A549 (cell line): ENCODE measurements around the gene ING2. TPM values are rescaled to one million over a fixed set of nuclear protein-coding genes. Genes with fewer than 3 reads are reported as not detected.
"Not testable (repeated sequence)": the region's sequence is repeated elsewhere in the genome, so short reads cannot be mapped to it uniquely, and the experiment has no call there.

Source experiments
- ATAC-seq, 2 experiments: fragments of 200-7000 bp in 1 of 2; fragments of >200 bp in 1 of 2; cut with Nextera tagmentation in 1 of 2; cut with Tn5 transposase in 1 of 2; 3 replicates each; pipeline versions ENCODE4 v1.8.0 to v1.9.1; 2018 to 2020; ENCODE audit warnings: mild to moderate bottlenecking in 1 of 2, moderate library complexity in 1 of 2
- CTCF ChIA-PET: fragments of 300-600 bp; sonication (Branson Sonifier 250); formaldehyde crosslinking; extraction: SDS; loops from one replicate; lab custom pipeline; 2021; ENCODE audit warnings: antibody characterized with exemption, inconsistent platforms; lab: Yijun Ruan, JAX
- POLR2A ChIA-PET: fragments of 350-600 bp; formaldehyde crosslinking; extraction: SDS; loops from one replicate; lab custom pipeline; 2021; ENCODE audit warnings: antibody characterized with exemption, inconsistent platforms; lab: Yijun Ruan, JAX
- DNase-seq, 2 experiments: peaks; one replicate each; pipeline versions ENCODE4 v3.0.0 to v3.0.0-alpha.2; 2011 to 2016; ENCODE audit warnings: low read depth in 1 of 2, low spot score in 1 of 2
- FAIRE-seq: peaks from 2 replicates; lab custom pipeline; 2011; peaks lifted over from hg19 to GRCh38; lab: Jason Lieb, UNC
- H3K27ac ChIP-seq, 2 experiments: fragments of >200 bp; sonication (Bioruptor Twin); formaldehyde crosslinking; 3 replicates each; pipeline ENCODE4 v1.5.1; 2016 to 2017
- H3K4me1 ChIP-seq: fragments of >200 bp; sonication (Bioruptor Twin); formaldehyde crosslinking; 3 replicates; pipeline ENCODE4 v1.6.1; 2016
- H3K4me2 ChIP-seq: fragments of >200 bp; sonication (Bioruptor Twin); formaldehyde crosslinking; 3 replicates; pipeline ENCODE4 v1.6.1; 2016
- H3K4me3 ChIP-seq: fragments of >200 bp; sonication (Bioruptor Twin); formaldehyde crosslinking; 3 replicates; pipeline ENCODE4 v1.5.1; 2016
- H3K9me3 ChIP-seq: fragments of >200 bp; sonication (Bioruptor Twin); formaldehyde crosslinking; 3 replicates; pipeline ENCODE4 v1.6.1; 2016
- BHLHE40 ChIP-seq: IDR thresholded peaks from 2 replicates; pipeline ENCODE4 v1.6.1; 2012; ENCODE audit warnings: low read depth, low read length, inconsistent platforms
- CBX2 ChIP-seq: fragments of 200-600 bp; sonication (generic); IDR thresholded peaks from 2 replicates; pipeline ENCODE4 v1.6.1; 2016; ENCODE audit warnings: low read depth, mild to moderate bottlenecking, borderline replicate concordance
- EHF ChIP-seq: fragments of 250-450 bp; sonication (Bioruptor Pico); IDR thresholded peaks from 2 replicates; pipeline ENCODE4 v1.5.0; 2020; ENCODE audit warnings: mild to moderate bottlenecking
- HDAC2 ChIP-seq: fragments of 200-600 bp; sonication (generic); IDR thresholded peaks from 2 replicates; pipeline ENCODE4 v1.6.1; 2016
- NPAS2 ChIP-seq: fragments of 250-450 bp; sonication (Bioruptor Pico); IDR thresholded peaks from 2 replicates; pipeline ENCODE4 v1.8.0; 2022; ENCODE audit warnings: mild to moderate bottlenecking, moderate library complexity, borderline replicate concordance
- PHF8 ChIP-seq: fragments of 200-600 bp; sonication (generic); IDR thresholded peaks from 2 replicates; pipeline ENCODE4 v1.6.1; 2016; ENCODE audit warnings: low read depth, mild to moderate bottlenecking, antibody characterized with exemption, moderate library complexity, borderline replicate concordance
- POLR2A ChIP-seq: IDR thresholded peaks from 2 replicates; pipeline ENCODE4 v1.6.1; 2012; ENCODE audit warnings: mild to moderate bottlenecking, low read length
- RFX5 ChIP-seq: fragments of 450-650 bp; IDR thresholded peaks from 2 replicates; pipeline ENCODE4 v1.7.1; 2014; ENCODE audit warnings: antibody characterized with exemption, mild to moderate bottlenecking, moderate library complexity
- ZC3H11A ChIP-seq: fragments of 450-650 bp; IDR thresholded peaks from 2 replicates; pipeline ENCODE4 v1.6.1; 2014; ENCODE audit warnings: antibody characterized with exemption, mild to moderate bottlenecking
- WGBS: methylation state at CpG from one replicate; pipeline ENCODE4 v1.1.6; 2017; ENCODE audit errors: missing lambda C conversion rate; 5-methylcytosine and 5-hydroxymethylcytosine counted together
- polyA plus RNA-seq, 4 experiments: library from polyadenylated mRNA; depleted of rRNA in 3 of 4; stranded (reverse); fragments of >200 nt; fragmentation: RNase III in 1 of 4; extraction: RNeasy Plus Mini Kit Qiagen cat#74134 plus additional on column Dnase treatment in 1 of 4; gene quantifications; 2 replicates in 3 of 4; 3 replicates in 1 of 4; pipeline ENCODE4 v1.2.3, GENCODE V29; 2011 to 2017
- TF ChIP-seq, protein P1 (sequence below): IDR thresholded peaks from 2 replicates; pipeline ENCODE4 v1.6.1; 2012
- TF ChIP-seq, protein P2 (sequence below): fragments of 450-650 bp; IDR thresholded peaks from 2 replicates; pipeline ENCODE4 v1.6.1; 2014; ENCODE audit warnings: antibody characterized with exemption
- TF ChIP-seq, protein P3 (sequence below): fragments of >200 bp; sonication (Bioruptor Twin); formaldehyde crosslinking; IDR thresholded peaks from 2 replicates; pipeline ENCODE4 v1.6.1; 2016
- TF ChIP-seq, protein P4 (sequence below): fragments of >200 bp; sonication (Bioruptor Twin); formaldehyde crosslinking; IDR thresholded peaks from 3 replicates; pipeline ENCODE4 v1.5.1; 2016
- TF ChIP-seq, protein P5 (sequence below): fragments of >200 bp; sonication (Bioruptor Twin); formaldehyde crosslinking; IDR thresholded peaks from 3 replicates; pipeline ENCODE4 v1.6.1; 2016
- TF ChIP-seq, protein P6 (sequence below): fragments of 200-600 bp; sonication (generic); IDR thresholded peaks from 2 replicates; pipeline ENCODE4 v1.6.1; 2016; ENCODE audit warnings: antibody characterized with exemption, mild to moderate bottlenecking, moderate library complexity

The ING2 gene
- polyA plus RNA-seq, 2 of the 4 experiments (the other 2 are of a cell fraction) = 14.8 to 16.9 TPM

DNA sequence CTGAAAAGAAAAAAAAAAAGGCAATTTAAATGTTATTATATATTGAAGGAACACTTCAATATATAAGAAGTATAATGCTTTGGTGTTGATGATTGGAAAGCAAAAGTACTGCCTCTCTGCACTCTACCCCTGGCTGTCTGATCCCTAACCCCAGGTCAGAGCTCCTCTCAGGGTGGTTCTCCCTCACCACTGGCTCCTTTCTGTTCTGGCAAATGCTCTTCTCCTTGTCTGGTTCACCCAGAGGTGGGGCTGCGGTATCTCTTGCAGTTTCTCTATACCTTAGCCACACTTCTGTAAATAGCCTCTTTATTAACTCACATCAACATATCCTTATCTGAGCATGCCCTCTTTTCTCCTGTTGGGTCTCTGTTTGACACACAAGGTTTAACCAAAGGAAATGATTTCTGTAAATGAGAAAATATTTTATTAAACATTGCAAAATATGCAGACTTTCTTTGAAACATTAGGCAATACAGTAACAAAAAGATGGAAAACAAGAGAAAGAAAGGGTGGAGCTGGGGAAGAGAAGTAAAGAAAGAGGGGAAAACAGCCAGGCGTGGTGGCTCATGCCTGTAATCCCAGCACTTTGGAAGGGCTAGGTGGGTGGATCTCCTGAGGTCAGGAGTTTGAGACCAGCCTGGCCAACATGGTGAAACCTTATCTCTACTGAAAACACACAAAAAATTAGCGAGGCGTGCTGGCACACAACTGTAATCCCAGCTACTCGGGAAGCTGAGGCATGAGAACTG, 45.7 kb downstream of the ING2 start:
- no peak for ATAC-seq
- no peak overlapping the region for H3K4me2 ChIP-seq
- H3K27ac ChIP-seq = no peak overlapping the region
- ChIA-PET CTCF (interaction anchor here (0.6 to 1.3 kb wide), 2 partner anchors 14 to 1578 kb away, joined by 3 read pairs; no protein-coding TSS in a partner anchor), POLR2A (interaction anchor here (0.5 kb wide), 1 partner anchor 102 kb away, joined by 4 read pairs; no protein-coding TSS in a partner anchor)
- TF ChIP-seq CBX2 (no peak), PHF8 (no peak), EHF (no peak)
- TF ChIP-seq, protein P1, sequence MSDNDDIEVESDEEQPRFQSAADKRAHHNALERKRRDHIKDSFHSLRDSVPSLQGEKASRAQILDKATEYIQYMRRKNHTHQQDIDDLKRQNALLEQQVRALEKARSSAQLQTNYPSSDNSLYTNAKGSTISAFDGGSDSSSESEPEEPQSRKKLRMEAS = no peak
- H3K9me3 ChIP-seq = no peaks in the 10 kb centered on the region
- FAIRE-seq = no peak
- WGBS = 40% methylated on average over 5 of the region's 5 CpGs
- no peaks in the 10 kb centered on the region for H3K4me1 ChIP-seq
- no peak overlapping the region for H3K4me3 ChIP-seq
- no peak for DNase-seq

DNA sequence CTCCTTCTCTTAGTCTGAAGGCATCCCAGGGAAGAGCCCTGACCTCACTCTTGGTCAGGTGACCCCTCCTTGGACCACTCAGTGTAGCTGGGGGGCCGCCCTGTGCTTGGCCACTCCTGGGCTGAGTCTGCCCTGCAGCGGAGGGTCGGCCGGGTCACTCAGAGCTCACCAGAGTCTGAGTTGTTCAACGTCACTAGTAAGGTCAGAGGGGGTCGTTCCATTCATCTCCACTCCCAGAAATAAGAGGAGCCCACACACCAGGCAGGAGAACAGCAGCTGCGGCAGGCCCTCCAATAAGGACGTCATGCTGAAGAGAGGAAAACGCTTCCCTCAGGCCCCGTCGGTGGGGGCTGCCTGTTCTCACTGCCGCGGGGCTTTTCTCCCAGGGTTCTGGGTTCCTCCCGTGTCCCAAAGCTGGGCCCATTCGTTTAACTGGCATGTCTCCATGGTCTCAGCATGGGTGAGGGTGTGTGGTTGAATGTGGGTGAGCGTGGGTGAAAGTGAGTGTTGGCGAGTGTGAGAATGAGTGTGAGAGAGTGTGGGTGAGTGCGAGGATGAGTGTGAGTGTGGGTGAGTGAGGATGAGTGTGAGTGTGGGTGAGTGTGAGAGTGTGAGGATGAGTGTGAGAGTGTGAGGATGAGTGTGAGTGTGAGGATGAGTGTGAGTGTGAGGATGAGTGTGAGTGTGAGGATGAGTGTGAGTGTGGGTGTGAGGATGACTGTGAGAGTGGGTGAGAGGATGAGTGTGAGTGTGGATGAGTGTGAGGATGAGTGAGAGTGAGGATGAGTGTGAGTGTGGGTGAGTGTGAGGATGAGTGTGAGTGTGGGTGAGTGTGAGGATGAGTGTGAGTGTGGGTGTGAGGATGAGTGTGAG, 47.7 kb downstream of the ING2 start:
- no peak overlapping the region for H3K4me2 ChIP-seq
- no peak overlapping the region for H3K4me3 ChIP-seq
- CTCF ChIA-PET = no interaction called here
- H3K4me1 ChIP-seq = no peaks in the 10 kb centered on the region
- no peaks in the 10 kb centered on the region for H3K9me3 ChIP-seq
- TF ChIP-seq ZC3H11A = no peak
- TF ChIP-seq NPAS2 (CRISPR knock-in tag) = no peak
- TF ChIP-seq, protein P2, sequence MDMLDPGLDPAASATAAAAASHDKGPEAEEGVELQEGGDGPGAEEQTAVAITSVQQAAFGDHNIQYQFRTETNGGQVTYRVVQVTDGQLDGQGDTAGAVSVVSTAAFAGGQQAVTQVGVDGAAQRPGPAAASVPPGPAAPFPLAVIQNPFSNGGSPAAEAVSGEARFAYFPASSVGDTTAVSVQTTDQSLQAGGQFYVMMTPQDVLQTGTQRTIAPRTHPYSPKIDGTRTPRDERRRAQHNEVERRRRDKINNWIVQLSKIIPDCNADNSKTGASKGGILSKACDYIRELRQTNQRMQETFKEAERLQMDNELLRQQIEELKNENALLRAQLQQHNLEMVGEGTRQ = no peak
- TF ChIP-seq, protein P3, sequence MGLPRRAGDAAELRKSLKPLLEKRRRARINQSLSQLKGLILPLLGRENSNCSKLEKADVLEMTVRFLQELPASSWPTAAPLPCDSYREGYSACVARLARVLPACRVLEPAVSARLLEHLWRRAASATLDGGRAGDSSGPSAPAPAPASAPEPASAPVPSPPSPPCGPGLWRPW = no peak
- TF ChIP-seq BHLHE40 = no peak
- TF ChIP-seq POLR2A = no peak
- TF ChIP-seq, protein P4, sequence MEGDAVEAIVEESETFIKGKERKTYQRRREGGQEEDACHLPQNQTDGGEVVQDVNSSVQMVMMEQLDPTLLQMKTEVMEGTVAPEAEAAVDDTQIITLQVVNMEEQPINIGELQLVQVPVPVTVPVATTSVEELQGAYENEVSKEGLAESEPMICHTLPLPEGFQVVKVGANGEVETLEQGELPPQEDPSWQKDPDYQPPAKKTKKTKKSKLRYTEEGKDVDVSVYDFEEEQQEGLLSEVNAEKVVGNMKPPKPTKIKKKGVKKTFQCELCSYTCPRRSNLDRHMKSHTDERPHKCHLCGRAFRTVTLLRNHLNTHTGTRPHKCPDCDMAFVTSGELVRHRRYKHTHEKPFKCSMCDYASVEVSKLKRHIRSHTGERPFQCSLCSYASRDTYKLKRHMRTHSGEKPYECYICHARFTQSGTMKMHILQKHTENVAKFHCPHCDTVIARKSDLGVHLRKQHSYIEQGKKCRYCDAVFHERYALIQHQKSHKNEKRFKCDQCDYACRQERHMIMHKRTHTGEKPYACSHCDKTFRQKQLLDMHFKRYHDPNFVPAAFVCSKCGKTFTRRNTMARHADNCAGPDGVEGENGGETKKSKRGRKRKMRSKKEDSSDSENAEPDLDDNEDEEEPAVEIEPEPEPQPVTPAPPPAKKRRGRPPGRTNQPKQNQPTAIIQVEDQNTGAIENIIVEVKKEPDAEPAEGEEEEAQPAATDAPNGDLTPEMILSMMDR = no peak
- no peak for TF ChIP-seq HDAC2
- TF ChIP-seq, protein P5, sequence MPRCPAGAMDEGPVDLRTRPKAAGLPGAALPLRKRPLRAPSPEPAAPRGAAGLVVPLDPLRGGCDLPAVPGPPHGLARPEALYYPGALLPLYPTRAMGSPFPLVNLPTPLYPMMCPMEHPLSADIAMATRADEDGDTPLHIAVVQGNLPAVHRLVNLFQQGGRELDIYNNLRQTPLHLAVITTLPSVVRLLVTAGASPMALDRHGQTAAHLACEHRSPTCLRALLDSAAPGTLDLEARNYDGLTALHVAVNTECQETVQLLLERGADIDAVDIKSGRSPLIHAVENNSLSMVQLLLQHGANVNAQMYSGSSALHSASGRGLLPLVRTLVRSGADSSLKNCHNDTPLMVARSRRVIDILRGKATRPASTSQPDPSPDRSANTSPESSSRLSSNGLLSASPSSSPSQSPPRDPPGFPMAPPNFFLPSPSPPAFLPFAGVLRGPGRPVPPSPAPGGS = no peak
- TF ChIP-seq, protein P6, sequence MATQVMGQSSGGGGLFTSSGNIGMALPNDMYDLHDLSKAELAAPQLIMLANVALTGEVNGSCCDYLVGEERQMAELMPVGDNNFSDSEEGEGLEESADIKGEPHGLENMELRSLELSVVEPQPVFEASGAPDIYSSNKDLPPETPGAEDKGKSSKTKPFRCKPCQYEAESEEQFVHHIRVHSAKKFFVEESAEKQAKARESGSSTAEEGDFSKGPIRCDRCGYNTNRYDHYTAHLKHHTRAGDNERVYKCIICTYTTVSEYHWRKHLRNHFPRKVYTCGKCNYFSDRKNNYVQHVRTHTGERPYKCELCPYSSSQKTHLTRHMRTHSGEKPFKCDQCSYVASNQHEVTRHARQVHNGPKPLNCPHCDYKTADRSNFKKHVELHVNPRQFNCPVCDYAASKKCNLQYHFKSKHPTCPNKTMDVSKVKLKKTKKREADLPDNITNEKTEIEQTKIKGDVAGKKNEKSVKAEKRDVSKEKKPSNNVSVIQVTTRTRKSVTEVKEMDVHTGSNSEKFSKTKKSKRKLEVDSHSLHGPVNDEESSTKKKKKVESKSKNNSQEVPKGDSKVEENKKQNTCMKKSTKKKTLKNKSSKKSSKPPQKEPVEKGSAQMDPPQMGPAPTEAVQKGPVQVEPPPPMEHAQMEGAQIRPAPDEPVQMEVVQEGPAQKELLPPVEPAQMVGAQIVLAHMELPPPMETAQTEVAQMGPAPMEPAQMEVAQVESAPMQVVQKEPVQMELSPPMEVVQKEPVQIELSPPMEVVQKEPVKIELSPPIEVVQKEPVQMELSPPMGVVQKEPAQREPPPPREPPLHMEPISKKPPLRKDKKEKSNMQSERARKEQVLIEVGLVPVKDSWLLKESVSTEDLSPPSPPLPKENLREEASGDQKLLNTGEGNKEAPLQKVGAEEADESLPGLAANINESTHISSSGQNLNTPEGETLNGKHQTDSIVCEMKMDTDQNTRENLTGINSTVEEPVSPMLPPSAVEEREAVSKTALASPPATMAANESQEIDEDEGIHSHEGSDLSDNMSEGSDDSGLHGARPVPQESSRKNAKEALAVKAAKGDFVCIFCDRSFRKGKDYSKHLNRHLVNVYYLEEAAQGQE = no peak
- TF ChIP-seq RFX5 = no peak
- TF ChIP-seq, all 56 proteins: peak for 0
- ATAC-seq (no peak), FAIRE-seq (no peak), DNase-seq (no peak)
- H3K27ac ChIP-seq = no peak overlapping the region
- POLR2A ChIA-PET = no interaction called here
- 68% methylated on average over 9 of the region's 18 CpGs for WGBS

DNA sequence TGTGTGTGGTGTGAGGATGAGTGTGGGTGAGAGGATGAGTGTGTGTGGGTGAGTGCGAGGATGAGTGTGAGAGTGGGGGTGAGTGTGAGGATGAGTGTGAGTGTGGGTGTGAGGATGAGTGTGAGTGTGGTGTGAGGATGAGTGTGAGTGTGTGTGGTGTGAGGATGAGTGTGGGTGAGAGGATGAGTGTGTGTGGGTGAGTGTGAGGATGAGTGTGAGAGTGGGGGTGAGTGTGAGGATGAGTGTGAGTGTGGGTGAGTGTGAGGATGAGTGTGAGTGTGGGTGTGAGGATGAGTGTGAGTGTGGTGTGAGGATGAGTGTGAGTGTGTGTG, 48.3 kb downstream of the ING2 start:
- ATAC-seq, H3K27ac ChIP-seq, H3K4me1 ChIP-seq, H3K4me2 ChIP-seq, POLR2A ChIA-PET, DNase-seq, H3K4me3 ChIP-seq, FAIRE-seq, H3K9me3 ChIP-seq, CTCF ChIA-PET: not testable (repeated sequence)
- no CpG with 5 or more reads among the region's 1 CpG for WGBS
